ENCODE data around the gene TBRG1.

Gene TBRG1

DNA sequence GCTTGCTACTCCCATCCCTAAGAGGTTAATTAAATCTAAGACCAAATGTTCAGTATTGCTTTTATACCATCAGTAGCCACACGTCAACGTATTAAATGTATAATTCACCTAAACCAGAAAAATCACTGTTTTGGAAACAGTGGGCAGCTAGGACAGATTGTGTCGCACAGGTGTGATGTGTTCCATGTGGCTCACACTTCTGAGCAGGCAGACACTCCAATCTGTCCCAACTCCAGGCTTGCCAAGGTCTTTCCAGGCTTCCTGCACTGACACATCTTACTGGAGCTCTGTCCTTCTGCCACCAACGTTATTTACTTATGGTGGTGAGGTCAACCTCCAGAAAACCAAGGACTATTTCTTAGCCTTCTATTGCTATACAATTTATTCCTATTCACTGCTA, 39.4 kb downstream of the TBRG1 start:
- TF ChIP-seq, protein P1, sequence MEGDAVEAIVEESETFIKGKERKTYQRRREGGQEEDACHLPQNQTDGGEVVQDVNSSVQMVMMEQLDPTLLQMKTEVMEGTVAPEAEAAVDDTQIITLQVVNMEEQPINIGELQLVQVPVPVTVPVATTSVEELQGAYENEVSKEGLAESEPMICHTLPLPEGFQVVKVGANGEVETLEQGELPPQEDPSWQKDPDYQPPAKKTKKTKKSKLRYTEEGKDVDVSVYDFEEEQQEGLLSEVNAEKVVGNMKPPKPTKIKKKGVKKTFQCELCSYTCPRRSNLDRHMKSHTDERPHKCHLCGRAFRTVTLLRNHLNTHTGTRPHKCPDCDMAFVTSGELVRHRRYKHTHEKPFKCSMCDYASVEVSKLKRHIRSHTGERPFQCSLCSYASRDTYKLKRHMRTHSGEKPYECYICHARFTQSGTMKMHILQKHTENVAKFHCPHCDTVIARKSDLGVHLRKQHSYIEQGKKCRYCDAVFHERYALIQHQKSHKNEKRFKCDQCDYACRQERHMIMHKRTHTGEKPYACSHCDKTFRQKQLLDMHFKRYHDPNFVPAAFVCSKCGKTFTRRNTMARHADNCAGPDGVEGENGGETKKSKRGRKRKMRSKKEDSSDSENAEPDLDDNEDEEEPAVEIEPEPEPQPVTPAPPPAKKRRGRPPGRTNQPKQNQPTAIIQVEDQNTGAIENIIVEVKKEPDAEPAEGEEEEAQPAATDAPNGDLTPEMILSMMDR (IDR thresholded peaks at IDR 0.05) = no peak
- Histone ChIP-seq H3K9ac (no peak overlapping the region), H2AFZ (no peak overlapping the region), H3K36me3 (ENCODE audit: control insufficient read depth, insufficient read depth, low read length) (no peaks in the 10 kb centered on the region), H3K9me3 (ENCODE audit: control insufficient read depth, low read length) (no peaks in the 10 kb centered on the region), H3K27ac (no peak overlapping the region), H3K79me2 (no peaks in the 10 kb centered on the region), H3K4me2 (ENCODE audit: low read length) (no peak overlapping the region), H3K4me3 (ENCODE audit: low read depth, low read length) (no peak overlapping the region), H3K27me3 (ENCODE audit: control insufficient read depth, insufficient read depth, low read length) (no peaks in the 10 kb centered on the region), H3K4me1 (no peaks in the 10 kb centered on the region)

GRCh38 chr11:124663861-124664260, 41.2 kb downstream of the TBRG1 start:
- no peak overlapping the region for H2AFZ ChIP-seq
- H3K9ac ChIP-seq = no peak overlapping the region
- H3K4me2 ChIP-seq (ENCODE audit: low read length) = no peak overlapping the region
- no peaks in the 10 kb centered on the region for H3K4me1 ChIP-seq
- no peaks in the 10 kb centered on the region for H3K27me3 ChIP-seq (ENCODE audit: control insufficient read depth, insufficient read depth, low read length)
- peaks cover 4% of the 10 kb centered on the region for H3K79me2 ChIP-seq
- H3K27ac ChIP-seq = no peak overlapping the region
- H3K9me3 ChIP-seq (ENCODE audit: control insufficient read depth, low read length) = no peaks in the 10 kb centered on the region
- no peaks in the 10 kb centered on the region for H3K36me3 ChIP-seq (ENCODE audit: control insufficient read depth, insufficient read depth, low read length)
- TF ChIP-seq, protein P1 (IDR thresholded peaks at IDR 0.05) = no peak
- H3K4me3 ChIP-seq (ENCODE audit: low read depth, low read length) = no peak overlapping the region

DNA sequence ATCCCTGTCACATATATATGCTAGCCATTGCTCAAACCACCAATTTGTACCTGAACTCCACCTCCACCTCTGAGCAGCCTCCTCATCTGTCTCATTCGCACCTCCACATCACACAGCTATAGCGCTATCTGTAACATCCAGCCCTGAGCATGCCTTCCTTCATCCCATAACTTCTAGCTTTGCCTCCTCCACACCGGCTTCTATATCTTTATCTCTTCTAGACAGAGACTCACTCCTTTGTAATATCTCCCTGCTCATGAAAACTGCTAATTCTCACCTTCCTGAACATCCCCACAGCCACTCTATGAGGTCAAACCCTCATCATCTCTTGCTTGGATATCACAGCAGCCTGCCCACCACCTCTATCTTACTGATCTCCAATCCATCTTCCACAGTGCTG, 44.9 kb downstream of the TBRG1 start:
- Histone ChIP-seq H3K4me3 (ENCODE audit: low read depth, low read length) (no peak overlapping the region), H3K27me3 (ENCODE audit: control insufficient read depth, insufficient read depth, low read length) (no peaks in the 10 kb centered on the region), H3K4me2 (ENCODE audit: low read length) (no peak overlapping the region), H3K36me3 (ENCODE audit: control insufficient read depth, insufficient read depth, low read length) (no peaks in the 10 kb centered on the region), H3K79me2 (peaks cover 4% of the 10 kb centered on the region), H2AFZ (no peak overlapping the region), H3K27ac (no peak overlapping the region), H3K4me1 (no peaks in the 10 kb centered on the region), H3K9ac (no peak overlapping the region), H3K9me3 (ENCODE audit: control insufficient read depth, low read length) (no peaks in the 10 kb centered on the region)
- TF ChIP-seq, protein P1 (IDR thresholded peaks at IDR 0.05) = no peak

- TF ChIP-seq, protein P1 (IDR thresholded peaks at IDR 0.05) = peak; percentile 54
- H3K4me2 ChIP-seq (ENCODE audit: low read length) = no peak overlapping the region
- H3K9ac ChIP-seq = no peak overlapping the region
- no peaks in the 10 kb centered on the region for H3K36me3 ChIP-seq (ENCODE audit: control insufficient read depth, insufficient read depth, low read length)
- H3K79me2 ChIP-seq = peaks cover 4% of the 10 kb centered on the region
- no peak overlapping the region for H3K27ac ChIP-seq
- H3K9me3 ChIP-seq (ENCODE audit: control insufficient read depth, low read length) = no peaks in the 10 kb centered on the region
- no peak overlapping the region for H2AFZ ChIP-seq
- no peaks in the 10 kb centered on the region for H3K4me1 ChIP-seq
- H3K27me3 ChIP-seq (ENCODE audit: control insufficient read depth, insufficient read depth, low read length) = no peaks in the 10 kb centered on the region
- H3K4me3 ChIP-seq (ENCODE audit: low read depth, low read length) = no peak overlapping the region
Observed at GRCh38 chr11:124669193-124669592, 46.5 kb downstream of the TBRG1 start.

GRCh38 chr11:124670732-124671131, 48.1 kb downstream of the TBRG1 start:
- H3K4me1 ChIP-seq = peaks cover 4% of the 10 kb centered on the region
- peaks cover 4% of the 10 kb centered on the region for H3K79me2 ChIP-seq
- H3K9me3 ChIP-seq (ENCODE audit: control insufficient read depth, low read length) = no peaks in the 10 kb centered on the region
- H3K27me3 ChIP-seq (ENCODE audit: control insufficient read depth, insufficient read depth, low read length) = no peaks in the 10 kb centered on the region
- no peak overlapping the region for H3K27ac ChIP-seq
- H3K4me3 ChIP-seq (ENCODE audit: low read depth, low read length) = no peak overlapping the region
- H3K36me3 ChIP-seq (ENCODE audit: control insufficient read depth, insufficient read depth, low read length) = no peaks in the 10 kb centered on the region
- no peak overlapping the region for H3K4me2 ChIP-seq (ENCODE audit: low read length)
- H2AFZ ChIP-seq = no peak overlapping the region
- TF ChIP-seq, protein P1 (IDR thresholded peaks at IDR 0.05) = no peak
- H3K9ac ChIP-seq = no peak overlapping the region

Measured in parathyroid adenoma (tissue), 2 donors.